GM23338 (cell line): ENCODE data around the gene VPS8. TPM values are rescaled to one million over a fixed set of nuclear protein-coding genes. Genes with fewer than 3 reads are reported as not detected.

Source experiments
- ATAC-seq: fragments of 200-7000 bp; cut with Tn5 transposase; 3 replicates; pipeline ENCODE4 v1.9.1; 2020
- DNase-seq: peaks from one replicate; pipeline ENCODE4 v3.0.0-alpha.2; 2015; ENCODE audit warnings: low spot score
- H2AFZ ChIP-seq: fragments of 200-600 bp; sonication (generic); 2 replicates; pipeline ENCODE4 v1.8.0; 2016; ENCODE audit warnings: antibody characterized with exemption, mild to moderate bottlenecking, moderate library complexity
- H3F3A ChIP-seq: fragments of 200-600 bp; sonication (generic); replicated peaks from 2 replicates; pipeline ENCODE4 v1.8.0; 2017; ENCODE audit warnings: antibody characterized with exemption, mixed run types, low read depth
- H3K27ac ChIP-seq: fragments of 200-600 bp; sonication (generic); 2 replicates; pipeline ENCODE4 v1.6.1; 2016; ENCODE audit warnings: low read depth
- H3K27me3 ChIP-seq: fragments of 200-600 bp; sonication (generic); 2 replicates; pipeline ENCODE4 v1.8.0; 2016; ENCODE audit warnings: mild to moderate bottlenecking, mixed run types, moderate library complexity; ENCODE audit not compliant: insufficient read depth
- H3K36me3 ChIP-seq: fragments of 200-600 bp; sonication (generic); 2 replicates; pipeline ENCODE4 v1.8.0; 2016; ENCODE audit warnings: mild to moderate bottlenecking; ENCODE audit not compliant: insufficient read depth
- H3K4me1 ChIP-seq: fragments of 200-600 bp; sonication (generic); 2 replicates; pipeline ENCODE4 v1.8.0; 2016; ENCODE audit warnings: mild to moderate bottlenecking, moderate library complexity; ENCODE audit not compliant: insufficient read depth
- H3K4me2 ChIP-seq: fragments of 200-600 bp; sonication (generic); 2 replicates; pipeline ENCODE4 v1.7.1; 2017; ENCODE audit warnings: mixed run types
- H3K4me3 ChIP-seq: fragments of 200-600 bp; sonication (generic); 2 replicates; pipeline ENCODE4 v1.6.1; 2016; ENCODE audit warnings: mixed run types
- H3K79me2 ChIP-seq: fragments of 200-600 bp; sonication (generic); replicated peaks from 2 replicates; pipeline ENCODE4 v1.8.0; 2017; ENCODE audit warnings: mild to moderate bottlenecking; ENCODE audit not compliant: insufficient read depth
- H3K9me2 ChIP-seq: fragments of 200-600 bp; sonication (generic); 2 replicates; pipeline ENCODE4 v1.8.0; 2017; ENCODE audit not compliant: insufficient read depth
- H4K20me1 ChIP-seq: fragments of 200-600 bp; sonication (generic); replicated peaks from 2 replicates; pipeline ENCODE4 v1.8.0; 2017; ENCODE audit warnings: mild to moderate bottlenecking; ENCODE audit not compliant: insufficient read depth
- H3K27ac Mint-ChIP-seq: 2 replicates; pipeline ENCODE4 v1.8.0; 2020; ENCODE audit warnings: inconsistent platforms, mild to moderate bottlenecking, moderate library complexity, mixed read lengths
- H3K27me3 Mint-ChIP-seq: 3 replicates; pipeline ENCODE4 v1.8.0; 2022; ENCODE audit warnings: low read depth, mild to moderate bottlenecking, moderate library complexity, mixed read lengths, inconsistent platforms; ENCODE audit not compliant: insufficient read depth, poor library complexity
- H3K36me3 Mint-ChIP-seq: 3 replicates; pipeline ENCODE4 v1.8.0; 2021; ENCODE audit warnings: low read depth, mild to moderate bottlenecking, inconsistent platforms, moderate library complexity, mixed read lengths
- H3K4me1 Mint-ChIP-seq: 3 replicates; pipeline ENCODE4 v1.8.0; 2020; ENCODE audit warnings: mild to moderate bottlenecking, inconsistent platforms, mixed read lengths
- H3K4me3 Mint-ChIP-seq: 3 replicates; pipeline ENCODE4 v1.8.0; 2021; ENCODE audit warnings: moderate library complexity, mild to moderate bottlenecking, inconsistent platforms, mixed read lengths
- H3K9me3 Mint-ChIP-seq: 3 replicates; pipeline ENCODE4 v1.8.0; 2020; ENCODE audit warnings: moderate library complexity, mild to moderate bottlenecking, inconsistent platforms, mixed read lengths
- CREB1 ChIP-seq: fragments of 250-450 bp; sonication (Bioruptor Pico); IDR thresholded peaks from 2 replicates; pipeline ENCODE4 v1.5.0; 2020; ENCODE audit warnings: low read depth, mild to moderate bottlenecking, moderate library complexity
- EZH2phosphoT487 ChIP-seq: fragments of 200-600 bp; sonication (generic); IDR thresholded peaks from one replicate; pipeline ENCODE4 v1.8.1; 2018; ENCODE audit warnings: antibody characterized with exemption; ENCODE audit not compliant: unreplicated experiment
- NANOG ChIP-seq: IDR thresholded peaks from 2 replicates; pipeline ENCODE4 v1.6.1; 2016; ENCODE audit warnings: antibody characterized with exemption, borderline replicate concordance
- REST ChIP-seq: IDR thresholded peaks from one replicate; pipeline ENCODE4 v1.6.1; 2018; ENCODE audit warnings: antibody characterized with exemption; ENCODE audit not compliant: unreplicated experiment
- STAT1 ChIP-seq: IDR thresholded peaks from one replicate; pipeline ENCODE4 v1.6.1; 2016; ENCODE audit warnings: antibody characterized with exemption; ENCODE audit not compliant: unreplicated experiment
- ZNF462 ChIP-seq: fragments of 250-450 bp; sonication (Bioruptor Pico); IDR thresholded peaks from 2 replicates; pipeline ENCODE4 v1.5.0; 2020; ENCODE audit warnings: mild to moderate bottlenecking, moderate library complexity
- polyA plus RNA-seq: library from polyadenylated mRNA; unstranded; fragments of >200 nt; fragmentation: Nextera tagmentation; extraction: Ambion mirVana; gene quantifications from 2 replicates; pipeline ENCODE4 v1.2.1, GENCODE V29; 2016
- total RNA-seq: library from RNA; depleted of rRNA; stranded (reverse); fragments of >200 nt; shearing (Covaris generic); gene quantifications from 2 replicates; pipeline ENCODE4 v1.2.3, GENCODE V29; 2014

VPS8 gene
- total and polyA plus RNA-seq, 2 experiments from 2014 or later: 17.3 to 45.5 TPM

- TF ChIP-seq ZNF462 (CRISPR knock-in tag): no peak
Observed at GRCh38 chr3:184918750-184919149, 106.8 kb downstream of the VPS8 start (continued).

- no peaks in the 10 kb centered on the region for H3K27me3 ChIP-seq
- H3K79me2 ChIP-seq: no peaks in the 10 kb centered on the region
- H3F3A ChIP-seq: no peaks in the 10 kb centered on the region
- H3K36me3 ChIP-seq: no peaks in the 10 kb centered on the region; the same call in 1 of the 2 replicates
- H3K4me3 ChIP-seq: no peak overlapping the region
- H3K4me1 ChIP-seq: peaks cover 24% of the 10 kb centered on the region; the same call in 1 of the 2 replicates
- H2AFZ ChIP-seq: no peak overlapping the region
- Mint-ChIP-seq H3K27me3 (no peaks in the 10 kb centered on the region), H3K4me3 (no peak overlapping the region), H3K36me3 (peaks cover 4% of the 10 kb centered on the region; the same call in 2 of the 3 replicates), H3K27ac (no peak overlapping the region), H3K9me3 (no peaks in the 10 kb centered on the region), H3K4me1 (peaks cover 29% of the 10 kb centered on the region)
- no peaks in the 10 kb centered on the region for H3K9me2 ChIP-seq
- no peak overlapping the region for H3K4me2 ChIP-seq
- no peak for DNase-seq
- ATAC-seq: no peak
- H4K20me1 ChIP-seq: no peaks in the 10 kb centered on the region
- no peak overlapping the region for H3K27ac ChIP-seq
- TF ChIP-seq REST (no peak), STAT1 (no peak), EZH2phosphoT487 (no peak), ZNF462 (CRISPR knock-in tag) (no peak), CREB1 (CRISPR knock-in tag) (no peak), NANOG (no peak)
Observed at GRCh38 chr3:184919651-184920050, 107.7 kb downstream of the VPS8 start.
